Measurements from ENCODE around the gene DNAJC1. TPM values are rescaled to one million over a fixed set of nuclear protein-coding genes. Genes with fewer than 3 reads are reported as not detected.
"Not testable (repeated sequence)": the region's sequence is repeated elsewhere in the genome, so short reads cannot be mapped to it uniquely, and the experiment has no call there.

Gene DNAJC1
- total RNA-seq, 4 donors from 2014 or later, result 27.4 to 59.5 (median 37.6) TPM

DNA sequence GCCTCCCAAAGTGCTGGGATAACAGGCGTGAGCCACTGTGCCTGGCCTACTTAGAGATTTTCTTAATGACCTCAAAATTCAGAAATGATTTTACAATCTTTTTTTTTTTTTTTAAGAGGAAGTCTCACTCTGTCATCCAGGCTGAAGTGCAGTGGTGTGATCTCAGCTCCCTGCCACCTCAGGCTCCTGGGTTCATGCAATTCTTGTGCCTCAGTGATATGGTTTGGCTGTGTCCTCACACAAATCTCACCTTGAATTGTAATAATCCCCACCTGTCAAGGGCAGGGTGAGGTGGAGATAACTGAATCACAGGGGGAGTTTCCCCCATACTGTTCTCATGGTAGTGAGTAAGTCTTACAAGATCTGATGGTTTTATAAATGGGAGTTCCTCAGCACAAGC is 159.9 kb downstream of the DNAJC1 start:
- intact Hi-C loops (cut with DNase I; ENCODE audit: low total_unique reads), result no loop called here
- H3K9me3 ChIP-seq, result no peaks in the 10 kb centered on the region

DNA sequence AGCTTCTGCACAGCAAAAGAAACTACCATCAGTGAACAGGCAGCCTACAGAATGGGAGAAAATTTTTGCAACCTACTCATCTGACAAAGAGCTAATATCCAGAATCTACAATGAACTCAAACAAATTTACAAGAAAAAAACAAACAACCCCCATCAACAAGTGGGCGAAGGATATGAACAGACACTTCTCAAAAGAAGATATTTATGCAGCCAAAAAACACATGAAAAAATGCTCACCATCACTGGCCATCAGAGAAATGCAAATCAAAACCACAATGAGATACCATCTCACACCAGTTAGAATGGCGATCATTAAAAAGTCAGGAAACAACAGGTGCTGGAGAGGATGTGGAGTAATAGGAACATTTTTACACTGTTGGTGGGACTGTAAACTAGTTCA is 162.3 kb downstream of the DNAJC1 start:
- DNase-seq; H3K36me3 ChIP-seq; H3K9me3 ChIP-seq; intact Hi-C loops (cut with DNase I; ENCODE audit: low total_unique reads); H3K4me1 ChIP-seq; H3K27me3 ChIP-seq; H3K4me3 ChIP-seq; H3K27ac ChIP-seq: not testable (repeated sequence)

More for the DNA sequence above, 159.9 kb downstream of the DNAJC1 start:
- Histone ChIP-seq H3K27ac (no peak overlapping the region), H3K36me3 (no peaks in the 10 kb centered on the region), H3K4me1 (no peaks in the 10 kb centered on the region), H3K4me3 (no peak overlapping the region), H3K27me3 (no peaks in the 10 kb centered on the region)
- DNase-seq, result no peak
- TF ChIP-seq, protein P1, sequence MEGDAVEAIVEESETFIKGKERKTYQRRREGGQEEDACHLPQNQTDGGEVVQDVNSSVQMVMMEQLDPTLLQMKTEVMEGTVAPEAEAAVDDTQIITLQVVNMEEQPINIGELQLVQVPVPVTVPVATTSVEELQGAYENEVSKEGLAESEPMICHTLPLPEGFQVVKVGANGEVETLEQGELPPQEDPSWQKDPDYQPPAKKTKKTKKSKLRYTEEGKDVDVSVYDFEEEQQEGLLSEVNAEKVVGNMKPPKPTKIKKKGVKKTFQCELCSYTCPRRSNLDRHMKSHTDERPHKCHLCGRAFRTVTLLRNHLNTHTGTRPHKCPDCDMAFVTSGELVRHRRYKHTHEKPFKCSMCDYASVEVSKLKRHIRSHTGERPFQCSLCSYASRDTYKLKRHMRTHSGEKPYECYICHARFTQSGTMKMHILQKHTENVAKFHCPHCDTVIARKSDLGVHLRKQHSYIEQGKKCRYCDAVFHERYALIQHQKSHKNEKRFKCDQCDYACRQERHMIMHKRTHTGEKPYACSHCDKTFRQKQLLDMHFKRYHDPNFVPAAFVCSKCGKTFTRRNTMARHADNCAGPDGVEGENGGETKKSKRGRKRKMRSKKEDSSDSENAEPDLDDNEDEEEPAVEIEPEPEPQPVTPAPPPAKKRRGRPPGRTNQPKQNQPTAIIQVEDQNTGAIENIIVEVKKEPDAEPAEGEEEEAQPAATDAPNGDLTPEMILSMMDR (IDR thresholded peaks at IDR 0.05), result no peak
- TF ChIP-seq POLR2A (IDR thresholded peaks at IDR 0.05), result no peak

DNA sequence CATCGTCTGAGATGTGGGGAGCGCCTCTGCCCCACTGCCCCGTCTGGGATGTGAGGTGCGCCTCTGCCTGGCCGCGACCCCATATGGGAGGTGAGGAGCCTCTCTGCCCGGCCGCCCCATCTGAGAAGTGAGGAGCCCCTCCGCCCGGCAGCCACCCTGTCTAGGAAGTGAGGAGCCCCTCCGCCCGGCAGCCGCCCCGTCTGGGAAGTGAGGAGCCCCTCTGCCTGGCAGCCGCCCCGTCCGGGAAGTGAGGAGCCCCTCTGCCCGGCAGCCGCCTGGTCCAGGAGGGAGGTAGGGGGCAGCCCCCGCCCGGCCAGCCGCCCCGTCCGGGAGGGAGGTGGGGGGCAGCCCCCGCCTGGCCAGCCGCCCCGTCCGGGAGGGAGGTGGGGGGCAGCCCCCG is 166.0 kb downstream of the DNAJC1 start:
- H3K36me3 ChIP-seq; H3K27ac ChIP-seq; H3K9me3 ChIP-seq; DNase-seq; intact Hi-C loops (cut with DNase I; ENCODE audit: low total_unique reads); H3K27me3 ChIP-seq; H3K4me3 ChIP-seq; H3K4me1 ChIP-seq: not testable (repeated sequence)

DNA sequence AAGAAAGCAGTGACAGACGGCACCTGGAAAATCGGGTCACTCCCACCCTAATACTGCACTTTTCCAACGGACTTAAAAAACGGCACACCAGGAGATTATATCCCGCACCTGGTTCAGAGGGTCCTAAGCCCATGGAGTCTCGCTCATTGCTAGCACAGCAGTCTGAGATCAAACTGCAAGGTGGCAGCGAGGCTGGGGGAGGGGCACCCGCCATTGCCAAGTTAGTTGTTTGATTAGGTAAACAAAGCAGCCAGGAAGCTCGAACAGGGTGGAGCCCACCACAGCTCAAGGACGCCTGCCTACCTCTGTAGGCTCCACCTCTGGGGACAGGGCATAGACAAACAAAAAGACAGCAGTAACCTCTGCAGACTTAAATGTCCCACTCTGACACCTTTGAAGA is 169.0 kb downstream of the DNAJC1 start:
- H3K27ac ChIP-seq; intact Hi-C loops (cut with DNase I; ENCODE audit: low total_unique reads); H3K27me3 ChIP-seq; H3K36me3 ChIP-seq; DNase-seq; H3K4me3 ChIP-seq; H3K4me1 ChIP-seq: not testable (repeated sequence)
- peaks cover 0 to 12% of the 10 kb centered on the region in 2 donors for H3K9me3 ChIP-seq

DNA sequence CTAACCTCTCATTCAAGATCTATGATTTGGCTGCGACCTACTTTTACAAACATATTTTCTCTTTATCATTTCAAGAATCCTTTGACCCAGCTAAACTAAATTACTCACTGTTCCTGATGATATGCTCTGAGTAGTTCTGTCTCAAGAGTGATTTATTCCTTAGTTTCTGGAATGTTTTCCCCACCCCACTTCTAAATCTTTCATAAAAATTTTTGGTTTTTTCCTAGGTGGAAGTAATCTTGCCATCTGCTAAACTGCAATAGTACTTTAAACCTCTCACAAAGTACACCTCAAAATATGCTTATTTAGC is 170.8 kb downstream of the DNAJC1 start:
- Histone ChIP-seq H3K9me3 (peaks cover 0 to 12% of the 10 kb centered on the region in 2 donors), H3K4me1 (no peaks in the 10 kb centered on the region), H3K27ac (no peak overlapping the region), H3K27me3 (no peaks in the 10 kb centered on the region), H3K36me3 (no peaks in the 10 kb centered on the region), H3K4me3 (no peak overlapping the region)
- no peak for DNase-seq
- intact Hi-C loops (cut with DNase I; ENCODE audit: low total_unique reads), result no loop called here
- TF ChIP-seq POLR2A (IDR thresholded peaks at IDR 0.05), result no peak
- TF ChIP-seq, protein P1 (IDR thresholded peaks at IDR 0.05), result no peak

DNA sequence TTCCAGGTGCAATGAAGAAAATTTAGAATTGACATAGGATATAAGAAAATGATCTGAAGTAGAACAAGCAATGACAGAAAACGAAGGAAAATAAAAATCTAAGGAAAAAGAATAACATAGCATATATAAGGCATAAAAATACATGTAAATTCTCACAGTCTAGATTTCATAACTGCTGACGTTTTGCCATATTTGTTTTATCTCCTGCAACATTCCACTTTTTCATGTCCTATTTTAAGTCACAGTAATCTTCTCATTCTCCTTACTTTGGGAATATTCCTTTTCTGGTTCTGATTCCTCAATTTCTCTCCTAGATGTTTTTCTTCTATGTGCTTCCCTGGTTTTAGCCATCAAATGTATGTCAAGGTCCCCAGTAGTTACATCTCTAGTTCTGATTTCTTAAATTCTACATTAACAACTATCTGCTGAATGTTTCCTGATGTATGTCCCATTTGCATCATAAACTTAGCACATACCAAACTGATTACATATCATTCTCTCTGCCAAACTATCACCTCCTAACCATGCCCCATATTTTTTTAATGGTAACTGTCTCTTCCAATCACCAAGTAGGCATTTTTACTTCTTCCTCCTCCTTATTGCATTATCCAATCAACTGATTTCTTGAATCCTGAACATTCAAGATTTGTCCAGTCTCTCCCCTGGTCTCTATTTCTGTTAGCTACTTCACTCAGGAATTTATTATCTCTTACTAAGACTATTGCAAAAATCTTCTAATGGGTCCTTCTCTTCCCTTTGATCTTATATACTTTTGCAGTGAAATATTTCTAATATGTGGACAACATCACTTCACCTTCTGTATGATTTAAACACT is 171.3 kb downstream of the DNAJC1 start:
- H3K4me3 ChIP-seq, result no peak overlapping the region
- peaks cover 0 to 12% of the 10 kb centered on the region in 2 donors for H3K9me3 ChIP-seq
- no peaks in the 10 kb centered on the region for H3K36me3 ChIP-seq
- no peak overlapping the region for H3K27ac ChIP-seq
- intact Hi-C loops (cut with DNase I; ENCODE audit: low total_unique reads), result no loop called here
- no peak for DNase-seq
- H3K27me3 ChIP-seq, result no peaks in the 10 kb centered on the region
- no peaks in the 10 kb centered on the region for H3K4me1 ChIP-seq
- TF ChIP-seq, protein P1 (IDR thresholded peaks at IDR 0.05), result no peak
- TF ChIP-seq POLR2A (IDR thresholded peaks at IDR 0.05), result no peak

DNA sequence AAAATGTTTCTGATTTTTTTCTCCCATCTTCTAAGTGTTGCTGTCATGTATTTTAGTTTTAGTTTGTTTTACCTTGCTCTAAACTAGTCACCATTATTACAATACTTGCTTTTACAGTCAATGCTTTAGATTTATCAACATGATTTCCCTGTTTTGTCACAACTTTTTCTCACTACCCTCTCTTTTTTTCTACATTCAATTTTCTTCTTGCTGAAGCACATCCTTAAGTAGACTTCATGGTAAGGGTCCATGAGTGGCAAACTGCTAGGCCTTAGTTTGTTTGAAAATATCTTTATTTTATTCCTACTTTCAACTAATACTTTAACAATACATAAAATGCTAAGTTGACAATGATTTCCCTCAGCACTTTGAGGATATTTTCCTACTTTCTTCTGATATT is 173.5 kb downstream of the DNAJC1 start:
- no peaks in the 10 kb centered on the region for H3K4me1 ChIP-seq
- no peak for TF ChIP-seq POLR2A (IDR thresholded peaks at IDR 0.05)
- TF ChIP-seq, protein P1 (IDR thresholded peaks at IDR 0.05), result no peak
- H3K36me3 ChIP-seq, result no peaks in the 10 kb centered on the region
- H3K27ac ChIP-seq, result no peak overlapping the region
- peaks cover 0 to 9% of the 10 kb centered on the region in 2 donors for H3K9me3 ChIP-seq
- H3K4me3 ChIP-seq, result no peak overlapping the region
- intact Hi-C loops (cut with DNase I; ENCODE audit: low total_unique reads), result no loop called here
- no peaks in the 10 kb centered on the region for H3K27me3 ChIP-seq
- DNase-seq, result no peak
